H1 (cell line): Measurements from ENCODE around the gene RASAL1. TPM values are rescaled to one million over a fixed set of nuclear protein-coding genes. Genes with fewer than 3 reads are reported as not detected.

ENCODE experiments used
- CTCF ChIA-PET: fragments of 300-600 bp; sonication (Branson Sonifier 250); formaldehyde crosslinking; loops from one replicate; lab custom pipeline; 2021; ENCODE audit not compliant: partially characterized antibody; lab: Charles Lee
- POLR2A ChIA-PET: fragments of 300-600 bp; sonication (Branson Sonifier 250); formaldehyde crosslinking; loops from one replicate; lab custom pipeline; 2021; ENCODE audit warnings: inconsistent platforms; ENCODE audit not compliant: partially characterized antibody; lab: Charles Lee
- DNase-seq, 2 experiments: peaks; one replicate each; pipeline versions ENCODE4 v3.0.0 to v3.0.0-alpha.2; 2010 to 2022; ENCODE audit warnings: low spot score in 2 of 2, low read depth in 1 of 2, mixed read lengths in 1 of 2
- FAIRE-seq: peaks from 2 replicates; lab custom pipeline; 2011; peaks lifted over from hg19 to GRCh38; lab: Jason Lieb, UNC
- H2AFZ ChIP-seq: 2 replicates; pipeline ENCODE4 v1.8.1; 2012; ENCODE audit warnings: low read length, inconsistent platforms
- H2AK5ac ChIP-seq: 2 replicates; pipeline ENCODE4 v1.6.1; 2013; ENCODE audit warnings: low read depth, low read length
- H2BK120ac ChIP-seq: replicated peaks from 2 replicates; pipeline ENCODE3; 2013; ENCODE audit warnings: low read depth, low read length, inconsistent platforms
- H2BK12ac ChIP-seq: 2 replicates; pipeline ENCODE4 v1.6.1; 2013; ENCODE audit warnings: low read depth, low read length
- H2BK15ac ChIP-seq: 2 replicates; pipeline ENCODE4 v1.6.1; 2013; ENCODE audit warnings: low read length
- H2BK20ac ChIP-seq: 2 replicates; pipeline ENCODE4 v1.6.1; 2013; ENCODE audit warnings: low read length
- H2BK5ac ChIP-seq: 2 replicates; pipeline ENCODE4 v1.6.1; 2013; ENCODE audit warnings: low read depth, low read length
- H3K14ac ChIP-seq: 2 replicates; pipeline ENCODE4 v1.6.1; 2013; ENCODE audit warnings: inconsistent platforms; ENCODE audit not compliant: insufficient read length
- H3K18ac ChIP-seq: 2 replicates; pipeline ENCODE4 v1.6.1; 2013; ENCODE audit warnings: low read length; ENCODE audit errors: extremely low read depth
- H3K23ac ChIP-seq: 2 replicates; pipeline ENCODE4 v1.6.1; 2013; ENCODE audit warnings: inconsistent platforms; ENCODE audit not compliant: insufficient read length
- H3K23me2 ChIP-seq: 2 replicates; pipeline ENCODE4 v1.6.1; 2013; ENCODE audit warnings: low read depth, low read length
- H3K27ac ChIP-seq: 2 replicates; pipeline ENCODE4 v1.6.1; 2011; ENCODE audit warnings: low read depth, low read length, inconsistent platforms
- H3K27me3 ChIP-seq, 4 experiments: replicated peaks in 1 of 4; 1 replicate in 1 of 4; 2 replicates in 3 of 4; pipeline versions ENCODE4 v1.6.1 to v1.8.1; 2011 to 2013; ENCODE audit warnings: low read length in 3 of 4, mild to moderate bottlenecking in 3 of 4, inconsistent platforms in 2 of 4, mixed read lengths in 2 of 4, moderate library complexity in 1 of 4; ENCODE audit not compliant: control insufficient read depth in 3 of 4, insufficient read depth in 3 of 4; ENCODE audit errors: extremely low read depth in 1 of 4
- H3K36me3 ChIP-seq, 4 experiments: 2 replicates each; pipeline versions ENCODE4 v1.6.1 to v1.8.1; 2011 to 2013; ENCODE audit warnings: mild to moderate bottlenecking in 4 of 4, low read length in 3 of 4, moderate library complexity in 2 of 4, control low read depth in 1 of 4, inconsistent platforms in 1 of 4; ENCODE audit not compliant: insufficient read depth in 4 of 4, control insufficient read depth in 2 of 4
- H3K4ac ChIP-seq: replicated peaks from 2 replicates; pipeline ENCODE3; 2013; ENCODE audit warnings: low read length, low read depth, mixed read lengths, inconsistent platforms; ENCODE audit not compliant: insufficient read length
- H3K4me1 ChIP-seq, 4 experiments: replicated peaks in 1 of 4; 1 replicate in 1 of 4; 2 replicates in 3 of 4; pipeline versions ENCODE4 v1.6.1 to v1.8.1; 2011 to 2013; ENCODE audit warnings: low read length in 3 of 4, inconsistent platforms in 2 of 4, mixed read lengths in 1 of 4; ENCODE audit not compliant: insufficient read depth in 4 of 4, control insufficient read depth in 3 of 4
- H3K4me2 ChIP-seq, 2 experiments: 2 replicates each; pipeline versions ENCODE4 v1.6.1 to v1.8.1; 2011 to 2013; ENCODE audit warnings: low read depth in 2 of 2, low read length in 2 of 2, control low read depth in 1 of 2, inconsistent platforms in 1 of 2, mild to moderate bottlenecking in 1 of 2; ENCODE audit not compliant: insufficient read depth in 1 of 2
- H3K4me3 ChIP-seq, 4 experiments: fragments of 200-600, 300-600 bp in 1 of 4; sonication (generic), shearing (Covaris generic), sonication (Bioruptor Twin) in 1 of 4; 2 replicates each; pipeline versions ENCODE4 v1.5.1 to v1.8.1; 2011 to 2016; ENCODE audit warnings: low read length in 4 of 4, low read depth in 3 of 4, control low read depth in 2 of 4, inconsistent platforms in 2 of 4, mild to moderate bottlenecking in 2 of 4, mixed read lengths in 1 of 4, moderate library complexity in 1 of 4; ENCODE audit not compliant: insufficient read depth in 2 of 4; ENCODE audit errors: extremely low read depth in 1 of 4
- H3K56ac ChIP-seq: replicated peaks from 2 replicates; pipeline ENCODE3; 2013; ENCODE audit warnings: low read depth, mild to moderate bottlenecking, mixed read lengths, low read length, inconsistent platforms; ENCODE audit not compliant: insufficient read length
- H3K79me1 ChIP-seq: 2 replicates; pipeline ENCODE4 v1.6.1; 2013; ENCODE audit warnings: low read depth, low read length, control low read depth
- H3K79me2 ChIP-seq, 2 experiments: 2 replicates each; pipeline versions ENCODE4 v1.6.1 to v1.8.1; 2012 to 2013; ENCODE audit warnings: low read length in 2 of 2, mild to moderate bottlenecking in 2 of 2, inconsistent platforms in 1 of 2; ENCODE audit not compliant: insufficient read depth in 2 of 2, control insufficient read depth in 1 of 2
- H3K9ac ChIP-seq, 4 experiments: replicated peaks in 1 of 4; 1 replicate in 1 of 4; 2 replicates in 3 of 4; pipeline versions ENCODE4 v1.6.1 to v1.8.1; 2011 to 2013; ENCODE audit warnings: low read depth in 3 of 4, low read length in 3 of 4, control low read depth in 2 of 4, mild to moderate bottlenecking in 2 of 4, moderate library complexity in 2 of 4, inconsistent platforms in 1 of 4; ENCODE audit errors: extremely low read depth in 1 of 4
- H3K9me3 ChIP-seq, 2 experiments: 2 replicates each; pipeline versions ENCODE4 v1.6.1 to v1.8.1; 2012 to 2013; ENCODE audit warnings: mild to moderate bottlenecking in 2 of 2, moderate library complexity in 2 of 2, control low read depth in 1 of 2, inconsistent platforms in 1 of 2, low read depth in 1 of 2, low read length in 1 of 2, mixed read lengths in 1 of 2; ENCODE audit not compliant: insufficient read depth in 2 of 2
- H4K20me1 ChIP-seq, 2 experiments: replicated peaks in 1 of 2; 2 replicates each; pipeline versions ENCODE3 to v1.8.1; 2011 to 2013; ENCODE audit warnings: inconsistent platforms in 2 of 2, low read length in 2 of 2, mild to moderate bottlenecking in 1 of 2; ENCODE audit not compliant: insufficient read depth in 2 of 2, control insufficient read depth in 1 of 2
- H4K5ac ChIP-seq: 2 replicates; pipeline ENCODE4 v1.6.1; 2013; ENCODE audit warnings: low read length, low read depth, mixed read lengths, inconsistent platforms; ENCODE audit not compliant: insufficient read length
- H4K8ac ChIP-seq: 2 replicates; pipeline ENCODE4 v1.8.0; 2013; ENCODE audit warnings: mild to moderate bottlenecking, moderate library complexity, low read length, inconsistent platforms; ENCODE audit not compliant: insufficient read depth; ENCODE audit errors: extremely low read depth
- H4K91ac ChIP-seq: replicated peaks from 2 replicates; pipeline ENCODE3; 2013; ENCODE audit warnings: low read length, mixed read lengths, inconsistent platforms; ENCODE audit not compliant: insufficient read length
- HDAC6 ChIP-seq: IDR thresholded peaks from one replicate; pipeline ENCODE4 v1.7.1; 2012; ENCODE audit warnings: low read depth, mild to moderate bottlenecking, inconsistent platforms, low read length, moderate library complexity
- WGBS, 2 experiments: shearing (Covaris generic) in 1 of 2; methylation state at CpG; one replicate each; pipeline versions ENCODE4 v1.1.6 to v1.1.7; 2013 to 2015; ENCODE audit warnings: low lambda C conversion rate in 2 of 2, mixed read lengths in 2 of 2, inconsistent platforms in 1 of 2, low coverage in 1 of 2, missing lambda C conversion rate in 1 of 2; ENCODE audit not compliant: insufficient replicate concordance in 2 of 2, insufficient coverage in 1 of 2, insufficient read length in 1 of 2; ENCODE audit errors: extremely low coverage in 1 of 2, missing lambda C conversion rate in 1 of 2; 5-methylcytosine and 5-hydroxymethylcytosine counted together
- polyA plus RNA-seq, 7 experiments: library from polyadenylated mRNA; depleted of rRNA in 3 of 7; stranded (reverse) in 5 of 7; unstranded in 2 of 7; fragments of >200 nt in 5 of 7; fragments of 200-250 nt in 2 of 7; gene quantifications; 1 replicate in 5 of 7; 2 replicates in 1 of 7; 4 replicates in 1 of 7; pipeline versions ENCODE4 v1.2.1 to v1.2.3, GENCODE V29; 2011 to 2013; ENCODE audit warnings: missing spikeins in 2 of 7, mixed read lengths in 2 of 7
- total RNA-seq: library from RNA; stranded (reverse); fragmentation: NEBNext Ultra II Directional; extraction: Animal tissue kit (Norgen Biotek cat#: 25700); gene quantifications from 2 replicates; pipeline ENCODE4 v1.2.1, GENCODE V29; 2021

Gene RASAL1
- total and polyA plus RNA-seq, 2 of the 8 experiments (the other 6 are each of a cell fraction or from before 2014, with no cell fraction given), result 3.7 to 5.0 TPM

GRCh38 chr12:113063396-113064350 lies 71.9 kb downstream of the RASAL1 start:
- Histone ChIP-seq H4K5ac (no peak overlapping the region), H3K36me3 (no peaks in the 10 kb centered on the region), H3K14ac (no peak overlapping the region)
- no peak for TF ChIP-seq HDAC6
- TF ChIP-seq, all 59 proteins: peak for 0
- no peak overlapping the region for H2AFZ ChIP-seq
- H2BK5ac ChIP-seq, result no peak overlapping the region
- H3K18ac ChIP-seq, result no peak overlapping the region
- 87% methylated on average over 7 of the region's 9 CpGs; no CpG with 5 or more reads in 1 of the 2 experiments for WGBS, 2 experiments
- peaks cover 0 to 5% of the 10 kb centered on the region in 2 experiments for H4K20me1 ChIP-seq
- H2AK5ac ChIP-seq, result no peak overlapping the region; the same call in 1 of the 2 replicates
- ChIA-PET POLR2A (interaction anchor here (1.2 kb wide), 1 partner anchor 21 kb away, joined by 3 read pairs; no protein-coding TSS in a partner anchor), CTCF (interaction anchor here (0.6 to 12.0 kb wide), 12 partner anchors 10 to 89 kb away, joined by 3 to 96 read pairs (median 4); partner anchors contain the start of gene RASAL1)
- H2BK20ac ChIP-seq, result no peak overlapping the region
- no peak overlapping the region for H3K4me2 ChIP-seq
- no peak overlapping the region for H3K23ac ChIP-seq
- H4K91ac ChIP-seq, result no peak overlapping the region
- no peak overlapping the region for H3K4me3 ChIP-seq
- H3K4ac ChIP-seq, result no peak overlapping the region
- no peak for FAIRE-seq
- H3K27me3 ChIP-seq, result peaks cover 0 to 2% (median 0%) of the 10 kb centered on the region in 4 experiments; a peak in 3 of 7 replicates
- no peak overlapping the region for H4K8ac ChIP-seq
- no peaks in the 10 kb centered on the region for H3K9me3 ChIP-seq
- peaks cover 8% of the 10 kb centered on the region; the same call in 1 of the 2 replicates for H3K23me2 ChIP-seq
- H2BK12ac ChIP-seq, result no peak overlapping the region
- no peaks in the 10 kb centered on the region for H3K79me1 ChIP-seq
- no peaks in the 10 kb centered on the region for H3K79me2 ChIP-seq
- H3K56ac ChIP-seq, result no peak overlapping the region
- no peak overlapping the region for H3K9ac ChIP-seq
- no peak overlapping the region for H3K27ac ChIP-seq
- no peak overlapping the region for H2BK120ac ChIP-seq
- H3K4me1 ChIP-seq, result peaks cover 0 to 23% (median 13%) of the 10 kb centered on the region in 4 experiments; a peak in 6 of 7 replicates
- no peak overlapping the region for H2BK15ac ChIP-seq
- DNase-seq, result no peak
